ENCODE results near the gene DLG3. TPM values are rescaled to one million over a fixed set of nuclear protein-coding genes. Genes with fewer than 3 reads are reported as not detected.

DLG3 gene
- total RNA-seq, 1 donor from 2014 or later: 16.7 TPM

DNA sequence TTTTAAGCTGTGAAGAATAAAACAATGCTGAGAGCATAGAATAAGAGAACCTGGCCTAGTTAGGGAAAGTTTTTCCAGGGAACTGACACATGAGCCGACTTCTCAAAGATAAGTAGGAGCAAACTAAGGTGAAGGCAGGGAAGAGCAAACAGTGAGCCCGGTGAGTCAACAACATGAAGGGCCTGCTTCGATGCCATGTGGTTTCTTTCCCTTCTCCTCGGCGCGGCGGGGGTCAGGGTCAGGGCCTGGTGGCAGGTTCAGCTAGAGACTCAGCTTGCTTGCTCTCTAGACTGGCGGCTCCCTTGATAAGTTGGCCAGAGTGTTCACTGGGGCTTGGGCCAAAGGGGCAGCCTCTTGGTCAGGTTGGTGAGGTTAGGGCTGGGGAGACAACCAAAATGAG is 81.1 kb downstream of the DLG3 start:
- no peak for DNase-seq

- no peak for DNase-seq
These were observed 82.4 kb downstream of the DLG3 start for GRCh38 chrX:70527053-70527452.

DNA sequence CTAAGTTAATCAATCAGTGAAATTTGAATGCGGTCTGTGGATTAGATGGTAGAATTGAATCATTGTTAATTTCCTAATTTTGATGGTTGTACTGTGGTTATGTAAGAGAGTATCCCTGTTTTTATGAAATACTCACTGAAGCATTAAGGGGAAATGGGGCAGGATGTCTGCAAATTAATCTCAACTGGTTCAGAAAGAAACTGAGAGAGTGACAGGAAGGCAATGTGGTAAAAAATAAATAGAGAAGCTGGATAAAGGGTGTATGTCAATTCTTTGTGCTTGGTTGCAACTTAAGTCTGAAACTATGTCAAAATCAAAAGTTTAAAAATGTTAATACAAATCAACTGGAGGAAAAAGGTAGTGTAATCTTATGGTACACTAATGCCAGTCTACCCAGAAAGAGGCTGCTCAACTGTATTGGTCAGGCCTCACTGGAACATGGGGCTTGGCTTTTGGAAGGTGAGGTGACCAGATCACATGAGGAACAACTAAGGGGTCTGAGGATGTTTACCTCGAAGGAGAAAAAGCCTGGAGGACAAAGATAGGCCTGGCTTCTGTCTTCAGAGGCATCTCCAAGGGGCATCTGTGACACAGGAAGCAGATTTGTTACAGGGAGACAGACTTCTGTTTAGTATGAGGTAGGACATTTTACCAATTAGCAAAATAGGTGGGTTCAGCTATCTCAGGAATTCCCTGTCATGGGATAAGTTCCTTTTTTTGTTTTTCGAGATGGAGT is 83.1 kb downstream of the DLG3 start:
- no peak for DNase-seq

GRCh38 chrX:70535198-70535597 is 90.6 kb downstream of the DLG3 start:
- DNase-seq: no peak

GRCh38 chrX:70549429-70549828 is 104.8 kb downstream of the DLG3 start:
- DNase-seq: no peak

DNA sequence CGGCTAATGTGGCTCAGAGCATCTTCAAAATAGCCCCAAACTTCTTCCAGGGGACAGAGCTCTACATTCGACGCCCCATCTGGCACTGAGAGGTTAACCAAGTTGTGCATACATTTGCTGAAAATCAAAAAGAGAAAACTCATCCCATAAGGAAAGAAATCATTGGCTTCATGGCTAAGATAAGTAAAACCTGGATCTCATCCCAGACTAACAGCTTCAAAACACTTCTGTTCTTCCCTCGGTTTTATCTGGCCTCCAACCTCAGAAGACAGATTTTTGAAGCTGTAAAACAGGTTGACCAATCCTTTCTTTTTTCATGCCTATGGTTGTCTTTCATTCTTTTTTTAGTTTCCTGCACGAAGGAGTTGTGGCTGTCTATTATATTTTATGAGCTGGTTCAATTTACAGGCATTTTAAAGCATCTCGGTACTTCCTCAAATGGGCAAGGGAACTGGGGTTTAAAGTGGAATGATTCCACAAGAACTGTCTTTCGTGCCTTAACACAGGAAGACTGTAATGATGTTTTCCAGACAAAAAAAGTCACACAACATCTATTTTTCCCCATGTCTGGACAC is 107.6 kb downstream of the DLG3 start:
- DNase-seq: no peak

- DNase-seq: no peak
These were observed 108.9 kb downstream of the DLG3 start for GRCh38 chrX:70553516-70553915.

- peak; percentile 12 for DNase-seq
These were observed 109.4 kb downstream of the DLG3 start for GRCh38 chrX:70554081-70554480.

- peak; percentile 12 for DNase-seq
These were observed 109.9 kb downstream of the DLG3 start for GRCh38 chrX:70554523-70554922.

GRCh38 chrX:70554948-70555347 is 110.3 kb downstream of the DLG3 start:
- DNase-seq: no peak

Small RNAs within 50 kb of the gene (small RNA-seq; reads per million reads assigned to genes)
- gene RNU4-81P (ENCODE audit: low replicate concordance) (not detected), gene RNY4P23 (ENCODE audit: low replicate concordance) (1.0 reads per million, percentile 85 among the genes with 10 or more reads in this experiment)

Other genes with a start within 250 kb of the DLG3 start
- not detected for gene AWAT1, start 210.2 kb upstream of the DLG3 start, total RNA-seq
- gene P2RY4, start 184.6 kb upstream of the DLG3 start, total RNA-seq: 0.41 TPM
- gene ARR3, start 176.5 kb upstream of the DLG3 start, total RNA-seq: not detected
- gene RAB41, start 162.7 kb upstream of the DLG3 start, total RNA-seq: not detected
- 19.2 TPM for gene PDZD11, start 154.9 kb upstream of the DLG3 start, total RNA-seq
- gene KIF4A, start 154.7 kb upstream of the DLG3 start, total RNA-seq: 6.7 TPM
- gene GDPD2, start 21.5 kb upstream of the DLG3 start, total RNA-seq: 1.5 TPM